HG02840 (cell line): Measurements from ENCODE around the gene TNFRSF13B.
A peak's percentile ranks its signal among the peaks of the same experiment; 100 is the strongest.
"Not testable (repeated sequence)": the region's sequence is repeated elsewhere in the genome, so short reads cannot be mapped to it uniquely, and the experiment has no call there.

Experiments used
- ATAC-seq: cut with Tn5 transposase; IDR thresholded peaks from one replicate; pipeline ENCODE4 v1.9.1; 2021; ENCODE audit warnings: mild to moderate bottlenecking, moderate library complexity, moderate number of reproducible peaks; ENCODE audit not compliant: unreplicated experiment, low FRiP score

The TNFRSF13B gene

DNA sequence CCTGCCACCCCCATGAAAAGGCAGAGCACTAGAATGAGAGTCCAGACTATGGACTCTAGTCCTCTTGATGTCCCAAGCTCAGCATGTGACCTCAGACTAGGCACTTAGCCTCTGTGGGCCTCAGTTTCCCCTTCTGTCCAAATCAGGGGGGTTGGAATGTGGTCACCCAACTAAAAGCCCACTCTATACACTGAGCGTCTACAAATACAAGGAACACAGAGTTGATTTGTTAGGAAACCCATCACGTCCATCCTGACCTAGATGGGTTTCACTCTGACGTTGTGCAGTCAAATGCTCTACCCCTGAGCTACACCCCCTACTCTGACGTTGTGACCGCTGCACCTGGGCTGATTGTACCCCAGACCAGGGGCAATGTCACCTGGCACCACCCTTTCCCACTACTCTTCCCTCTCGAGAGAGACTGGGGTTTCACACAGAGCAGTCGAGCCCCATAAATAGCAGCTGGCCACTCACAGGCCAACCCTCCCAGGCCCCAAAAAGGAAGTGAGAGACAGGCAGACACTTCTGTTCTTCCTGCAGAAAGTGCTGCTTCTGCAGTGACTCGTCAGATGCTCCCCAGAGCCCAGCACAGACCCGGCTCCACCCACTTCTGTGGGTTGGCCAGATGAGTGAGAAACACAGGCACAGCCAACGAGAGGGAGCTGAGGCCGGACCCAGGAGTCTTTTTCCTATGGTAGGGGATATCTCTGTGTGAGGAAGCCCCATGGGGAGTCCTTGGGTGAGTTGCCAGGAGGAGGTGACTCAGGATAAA is 16.1 kb upstream of the TNFRSF13B start:
- peak; percentile 63 for ATAC-seq

DNA sequence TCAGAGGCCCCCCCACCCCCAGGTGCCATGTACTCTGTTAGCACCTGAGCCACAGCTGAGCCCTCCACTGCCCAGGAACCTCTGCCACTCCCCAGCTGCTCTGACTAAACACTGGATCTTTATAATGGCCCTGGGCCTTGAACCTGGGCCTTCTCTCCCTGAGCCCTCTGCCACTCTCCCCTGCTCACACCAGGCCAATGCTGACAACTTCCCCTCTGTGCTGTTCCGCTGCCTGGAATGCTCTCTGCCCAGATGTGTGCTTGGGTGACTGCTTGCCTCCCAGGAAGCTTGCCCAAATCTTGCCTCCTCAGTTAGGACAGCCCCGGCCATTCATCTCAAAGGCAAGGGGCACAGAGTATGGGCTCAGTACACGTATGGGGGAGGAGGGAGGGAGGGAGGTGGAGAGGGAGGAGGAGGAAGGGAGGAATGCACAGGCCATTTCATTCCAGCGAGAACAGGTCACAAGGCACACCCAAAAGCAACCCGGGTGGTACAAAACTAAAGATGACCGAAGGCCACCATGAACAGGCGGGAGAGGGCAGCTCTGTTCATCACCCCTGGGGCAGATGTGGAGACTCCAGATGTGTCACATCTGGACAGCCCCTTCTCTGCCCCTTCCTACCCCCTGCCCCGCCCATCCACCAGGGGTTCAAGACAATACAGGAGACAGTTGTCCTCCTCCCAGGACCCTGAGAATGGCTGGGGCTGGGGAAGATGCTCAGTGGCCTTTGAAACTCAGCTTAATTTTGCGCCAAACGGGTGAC is 15.3 kb upstream of the TNFRSF13B start:
- ATAC-seq = no peak

DNA sequence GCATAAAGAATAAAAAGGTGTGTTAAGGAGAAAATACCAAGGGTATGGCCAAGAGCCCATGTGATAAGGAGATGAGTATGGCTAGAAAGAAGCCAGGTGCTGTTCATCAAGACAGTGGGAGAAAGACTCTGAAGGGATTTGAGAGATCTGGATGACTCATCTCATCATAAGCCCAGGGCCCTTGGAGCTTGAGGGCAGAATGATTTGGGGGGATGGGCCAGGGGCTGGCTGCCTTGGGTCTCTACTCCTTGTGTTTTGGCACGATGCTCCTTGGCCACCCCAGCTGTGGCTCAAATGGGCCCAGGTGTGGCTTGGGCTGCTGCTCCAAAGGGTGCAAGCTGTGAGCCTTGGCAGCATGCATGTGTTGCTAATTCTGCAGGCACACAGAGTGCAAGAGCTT is 14.5 kb upstream of the TNFRSF13B start:
- ATAC-seq = no peak

DNA sequence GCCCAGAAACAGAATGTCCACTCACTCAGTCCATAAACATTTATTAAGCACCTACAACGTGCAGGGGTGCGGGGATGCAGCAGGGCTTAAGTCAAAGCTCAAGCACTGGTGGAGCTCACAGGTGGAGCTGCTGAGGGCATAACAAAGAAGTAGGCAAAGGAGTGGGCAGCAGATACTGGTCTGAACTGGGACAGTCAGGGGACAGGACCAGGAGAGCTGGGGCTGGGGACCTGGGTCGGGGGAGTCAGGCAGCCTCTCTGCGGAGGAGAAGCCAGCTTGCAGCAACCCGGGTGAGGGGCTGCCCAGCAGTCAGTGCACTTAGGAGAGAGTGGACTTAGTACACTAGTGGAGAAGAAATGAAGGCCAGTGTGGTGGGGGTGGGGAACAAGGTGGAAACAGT is 10.0 kb upstream of the TNFRSF13B start:
- ATAC-seq = no peak

DNA sequence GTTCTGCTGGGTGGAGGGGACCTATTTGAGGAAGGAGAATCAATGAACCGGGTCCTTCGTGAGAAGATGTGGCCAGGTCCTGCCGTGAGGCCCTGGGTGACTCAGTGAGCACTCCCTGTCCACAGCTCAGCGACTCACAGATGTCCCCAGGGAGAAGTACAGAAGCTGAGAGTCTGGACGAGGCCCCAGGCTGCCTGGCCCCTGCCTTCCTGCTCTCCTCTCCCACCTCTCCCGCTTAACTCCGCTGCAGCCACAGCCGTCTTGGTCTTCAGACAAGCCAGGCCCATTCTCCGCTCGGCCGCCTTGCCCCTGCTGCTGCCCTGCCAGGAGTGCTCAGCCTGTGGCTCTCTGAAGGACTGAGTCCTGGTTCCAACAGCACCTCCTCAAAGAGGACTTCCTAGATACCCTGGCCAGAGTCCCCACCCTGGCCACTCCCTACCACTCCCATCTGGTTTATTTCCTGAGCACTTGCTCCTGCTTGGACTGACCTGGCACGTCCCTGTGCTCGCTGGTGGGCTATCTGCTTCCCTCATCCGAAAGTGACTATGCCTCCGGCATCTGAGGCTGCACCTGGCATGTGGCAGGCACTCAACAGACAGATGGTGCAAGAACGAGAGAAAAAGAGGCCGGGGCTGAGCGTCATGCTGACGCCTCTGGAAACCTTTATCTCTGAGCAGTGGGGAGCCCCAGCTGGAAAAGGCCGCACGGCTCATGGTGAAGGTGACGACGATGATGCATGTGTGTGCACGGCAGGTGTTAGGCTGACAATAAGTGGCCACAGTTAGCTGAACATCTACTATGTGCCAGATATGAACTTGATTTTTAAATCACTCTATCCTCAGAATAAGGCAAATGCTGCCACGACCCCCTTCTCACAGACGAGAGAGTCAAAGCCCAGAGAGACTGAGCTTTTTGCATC is 9.2 kb upstream of the TNFRSF13B start:
- no peak for ATAC-seq

DNA sequence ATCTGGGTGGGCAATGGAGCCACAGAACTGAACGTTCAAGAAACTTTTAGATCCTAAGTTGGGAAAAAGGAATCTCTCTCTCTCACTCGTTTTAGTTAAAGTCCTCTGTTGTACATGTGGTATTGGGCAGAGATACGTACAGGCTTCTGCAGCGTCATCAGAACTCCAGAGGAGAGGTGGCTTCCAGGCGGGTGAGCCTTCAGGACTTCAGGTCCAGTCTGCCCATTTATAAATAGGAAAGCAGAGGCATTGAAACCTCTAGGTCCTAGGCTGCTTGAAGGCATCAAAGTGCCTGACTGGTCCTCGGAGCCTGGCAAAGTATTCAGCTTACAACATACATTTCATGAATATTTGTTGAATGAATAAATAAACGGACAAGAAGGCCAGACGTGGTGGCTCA is 8.1 kb upstream of the TNFRSF13B start:
- no peak for ATAC-seq

DNA sequence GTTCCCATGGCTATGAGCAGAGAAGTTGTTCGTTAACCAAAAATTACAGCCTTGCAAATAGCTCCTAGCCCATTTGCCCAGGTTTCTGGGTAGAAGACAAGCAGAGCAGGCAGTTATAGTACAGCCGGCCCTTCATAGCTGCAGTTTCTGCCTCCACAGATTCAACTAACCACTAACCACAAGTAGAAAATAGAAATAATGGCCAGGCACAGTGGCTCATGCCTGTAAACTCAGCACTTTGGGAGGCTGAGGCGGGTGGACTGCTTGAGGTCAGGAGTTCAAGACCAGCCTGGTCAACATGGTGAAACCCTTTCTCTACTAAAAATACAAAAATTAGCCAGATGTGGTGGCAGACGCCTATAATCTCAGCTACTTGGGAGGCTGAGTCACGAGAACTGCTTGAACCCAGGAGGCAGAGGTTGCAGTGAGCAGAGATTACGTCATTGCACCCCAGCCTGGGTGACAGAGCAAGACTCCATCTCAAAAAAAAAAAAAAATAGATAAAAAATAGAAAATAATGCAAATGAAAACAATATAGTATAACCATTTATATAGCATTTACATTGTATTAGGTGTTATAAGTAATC is 7.4 kb upstream of the TNFRSF13B start:
- not testable (repeated sequence) for ATAC-seq

DNA sequence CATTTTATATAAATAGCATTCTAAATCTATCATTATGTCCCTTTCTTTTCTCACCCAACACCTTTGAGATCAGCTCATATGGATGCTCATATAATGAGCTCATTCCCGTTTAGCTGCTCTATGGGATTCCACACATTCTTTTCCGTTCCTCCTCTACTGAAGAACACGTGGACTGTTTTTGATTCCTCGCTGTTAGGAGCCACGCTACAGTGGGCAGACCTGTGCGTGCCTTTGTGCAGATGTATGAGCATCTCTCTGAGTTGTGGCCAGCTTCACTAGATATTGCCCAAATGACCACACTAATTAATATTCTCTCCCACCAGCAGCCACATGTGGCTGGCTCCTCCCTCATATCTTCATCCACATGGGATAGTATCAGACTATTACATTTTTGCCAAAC is 6.0 kb upstream of the TNFRSF13B start:
- ATAC-seq = no peak

DNA sequence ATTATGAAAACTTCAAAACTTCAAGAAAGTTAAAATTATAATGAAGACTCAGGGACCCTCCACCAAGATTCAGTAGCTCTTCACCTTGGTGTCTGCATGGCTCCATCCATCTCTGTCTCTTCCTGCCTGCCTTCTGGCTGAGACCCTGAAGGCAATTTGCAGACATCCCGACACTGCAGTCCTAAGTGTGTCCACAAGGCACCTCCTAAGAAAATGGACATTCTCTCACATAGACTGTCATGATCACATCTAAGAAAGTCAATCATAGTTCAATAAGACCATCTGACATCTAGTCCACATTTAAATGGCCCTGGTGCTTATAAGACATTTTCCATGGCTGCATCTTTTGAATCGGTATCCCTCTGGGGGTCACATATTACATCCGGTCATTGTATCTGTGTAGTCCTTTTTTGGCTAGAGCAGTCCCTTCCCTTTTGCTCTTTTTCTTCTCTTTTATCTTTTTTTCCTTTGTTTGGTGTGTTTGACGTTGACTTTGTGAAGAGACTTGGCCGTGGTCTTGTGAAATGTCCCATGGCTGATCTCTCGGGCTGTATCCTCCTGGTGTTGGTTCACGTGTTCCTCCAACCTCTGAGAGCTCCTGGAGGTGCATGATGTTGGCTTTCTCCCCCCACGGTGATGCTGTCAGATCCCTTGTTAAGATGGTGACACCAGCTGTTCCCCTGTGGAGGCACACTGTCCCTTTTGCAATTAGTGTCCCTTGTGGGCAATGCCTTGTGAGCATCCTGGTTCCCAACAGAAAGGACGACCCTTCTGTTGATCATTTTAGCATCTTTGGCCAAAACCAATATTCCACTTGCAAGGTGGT is 5.0 kb upstream of the TNFRSF13B start:
- no peak for ATAC-seq

DNA sequence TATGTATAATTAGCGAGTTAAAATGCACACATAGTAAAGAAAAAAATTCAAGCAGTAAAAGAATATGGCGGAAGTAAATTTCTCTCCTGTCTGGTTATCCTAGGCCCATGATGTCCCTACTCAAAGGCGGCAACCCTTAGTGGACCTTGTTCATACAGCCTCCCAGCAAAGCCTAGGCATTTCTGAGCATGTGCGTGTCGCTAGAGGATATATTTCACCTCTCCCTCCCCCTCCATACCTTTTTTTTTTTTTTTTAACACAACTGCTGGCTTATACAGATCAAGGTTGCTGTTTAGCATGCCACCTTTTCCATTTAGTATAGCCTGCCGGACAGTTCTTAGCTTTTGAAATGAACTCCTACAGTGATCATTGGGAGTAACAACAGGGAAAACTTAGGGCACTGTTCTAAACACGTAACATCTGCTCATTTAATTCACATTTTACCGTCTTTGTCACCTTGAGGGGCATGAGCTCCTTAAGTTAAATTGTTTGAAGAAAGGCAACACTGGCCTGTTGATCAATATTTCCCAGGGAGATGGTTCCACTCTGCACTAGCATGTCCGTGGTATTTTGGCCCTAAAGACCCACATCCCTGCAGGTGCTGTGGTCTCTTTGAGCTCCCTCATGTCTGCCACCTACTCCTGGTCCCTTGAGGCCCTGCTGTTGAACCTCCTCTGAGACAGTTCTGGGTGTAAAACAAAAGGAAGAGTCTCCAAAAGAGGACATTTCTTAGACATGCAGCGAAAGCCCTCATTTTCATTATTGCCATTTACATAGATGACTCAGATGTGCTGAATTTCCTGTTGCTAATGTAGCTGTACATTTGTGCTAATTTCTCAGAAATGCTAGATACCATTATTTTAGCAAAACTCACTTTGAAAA is 4.1 kb upstream of the TNFRSF13B start:
- no peak for ATAC-seq

DNA sequence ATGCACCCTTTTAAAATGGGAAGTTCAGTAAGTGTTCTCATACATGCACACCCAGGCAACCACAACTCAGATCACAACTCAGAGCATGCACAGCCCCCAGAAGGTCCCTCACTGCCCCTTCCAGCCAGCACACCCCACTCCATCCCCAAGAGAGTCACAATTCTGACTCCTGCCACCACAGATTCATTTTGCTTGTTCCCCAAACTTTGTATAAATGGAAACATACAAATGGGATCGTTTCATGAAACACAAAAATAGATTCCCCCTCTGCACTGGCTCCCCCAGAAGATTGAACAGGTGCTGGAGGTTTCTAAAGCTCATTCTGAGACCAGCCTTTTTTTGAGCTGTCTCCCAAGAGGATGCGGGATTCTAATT is 3.3 kb upstream of the TNFRSF13B start:
- ATAC-seq = no peak

DNA sequence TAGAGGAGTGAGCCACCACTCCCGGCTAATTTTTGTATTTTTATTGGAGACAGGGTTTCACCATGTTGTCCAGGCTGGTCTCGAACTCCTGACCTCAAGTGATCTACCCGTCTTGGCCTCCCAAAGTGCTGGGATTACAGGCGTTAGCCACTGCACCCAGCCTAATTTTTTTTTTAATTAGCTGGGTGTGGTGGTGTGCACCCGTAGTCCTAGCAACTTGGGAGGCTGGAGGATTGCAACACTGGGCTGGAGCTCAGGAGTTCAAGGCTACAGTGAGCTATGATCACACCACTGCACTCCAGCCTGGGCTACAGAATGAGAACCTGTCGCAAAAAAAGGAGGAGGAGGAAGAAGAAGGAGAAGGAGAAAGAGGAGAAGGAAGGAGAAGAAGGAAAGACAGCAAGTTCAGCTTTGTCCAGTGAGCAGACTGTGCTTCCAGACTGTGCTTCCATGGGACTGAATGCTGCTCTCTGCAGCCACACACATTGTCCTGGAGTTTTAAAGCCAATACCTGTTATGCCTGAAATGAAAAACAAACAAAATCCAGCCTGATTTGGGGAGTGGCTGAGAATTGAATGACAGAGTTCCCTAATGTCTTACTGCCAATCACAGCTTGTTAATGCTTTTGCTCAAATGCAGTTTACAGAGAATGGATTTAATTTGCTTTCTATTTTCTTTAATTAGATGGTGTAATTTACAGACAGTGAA is 2.8 kb upstream of the TNFRSF13B start:
- ATAC-seq = no peak

DNA sequence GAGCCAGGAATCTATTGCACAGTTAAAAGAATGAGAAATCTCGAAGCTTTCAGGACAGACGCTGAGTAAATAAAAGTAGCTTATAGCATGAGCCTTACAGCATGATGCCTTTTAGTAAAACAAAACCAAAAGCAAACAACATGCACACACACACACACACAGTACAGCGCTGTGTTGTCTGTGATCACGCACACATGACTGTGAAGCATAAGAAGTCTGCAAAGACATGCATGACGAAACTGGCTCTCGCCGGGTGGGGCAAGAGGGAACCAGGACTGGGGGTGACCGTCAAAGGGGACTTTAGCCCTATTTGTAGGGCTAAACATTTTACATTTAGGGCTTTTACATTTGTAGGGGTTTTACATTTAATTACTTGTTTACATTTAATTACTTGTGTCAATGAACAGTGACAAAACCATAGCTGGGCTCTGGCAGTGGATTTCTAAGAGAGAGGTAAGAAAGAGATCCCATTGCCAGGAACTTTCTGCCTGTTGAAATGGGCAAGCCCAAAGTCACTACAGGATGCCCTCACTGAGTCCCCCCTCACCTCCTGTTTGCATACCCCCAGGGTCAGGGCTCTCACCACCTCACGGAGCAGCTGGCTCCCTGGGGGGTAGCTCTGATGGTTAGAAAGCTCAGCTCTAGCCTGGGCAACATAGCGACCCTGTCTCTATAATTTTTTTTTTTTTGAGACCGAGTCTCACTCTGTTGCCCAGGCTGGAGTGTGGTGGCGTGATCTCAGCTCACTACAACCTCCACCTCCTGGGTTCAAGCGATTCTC is 2.0 kb upstream of the TNFRSF13B start:
- no peak for ATAC-seq

DNA sequence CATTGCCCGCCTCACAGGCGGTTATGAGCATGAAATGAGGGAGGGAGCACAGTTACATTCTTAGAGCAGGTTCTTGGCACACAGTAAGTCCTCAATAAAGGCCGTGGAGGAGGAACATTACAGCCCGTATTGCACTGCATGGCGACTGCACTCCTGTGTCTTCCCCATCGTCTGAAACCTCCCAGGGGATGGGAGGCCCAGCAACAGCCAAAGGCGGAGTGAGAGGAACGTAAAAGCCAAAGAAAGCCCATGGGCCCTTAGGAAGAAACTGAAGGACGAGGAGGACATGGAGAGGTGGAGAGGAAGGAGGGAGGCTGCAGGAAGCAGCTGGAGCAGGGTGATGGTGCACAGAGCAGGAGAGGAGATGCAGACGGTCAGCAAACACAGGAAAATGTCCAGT is 1.1 kb upstream of the TNFRSF13B start:
- ATAC-seq = not testable (repeated sequence)

DNA sequence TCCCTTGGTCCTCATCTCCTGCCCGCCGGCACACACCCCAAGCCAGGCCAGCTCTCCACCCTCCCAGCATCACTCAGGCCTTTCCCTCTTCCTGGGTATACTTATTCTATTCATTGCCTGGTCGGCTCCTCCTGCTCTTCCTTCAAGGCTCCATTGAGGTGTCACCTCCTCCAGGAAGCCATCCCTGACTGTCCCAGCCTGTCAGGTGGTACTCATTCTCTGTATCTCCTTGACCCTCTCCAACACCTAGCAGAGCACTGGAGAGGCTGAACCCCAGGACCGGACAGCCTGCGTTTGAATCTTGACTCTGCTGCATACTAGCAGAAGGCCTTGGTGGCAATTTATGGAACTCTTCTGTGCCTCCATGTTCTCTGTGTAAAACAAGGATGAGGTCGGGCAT is 428 bp upstream of the TNFRSF13B start:
- no peak for ATAC-seq

DNA sequence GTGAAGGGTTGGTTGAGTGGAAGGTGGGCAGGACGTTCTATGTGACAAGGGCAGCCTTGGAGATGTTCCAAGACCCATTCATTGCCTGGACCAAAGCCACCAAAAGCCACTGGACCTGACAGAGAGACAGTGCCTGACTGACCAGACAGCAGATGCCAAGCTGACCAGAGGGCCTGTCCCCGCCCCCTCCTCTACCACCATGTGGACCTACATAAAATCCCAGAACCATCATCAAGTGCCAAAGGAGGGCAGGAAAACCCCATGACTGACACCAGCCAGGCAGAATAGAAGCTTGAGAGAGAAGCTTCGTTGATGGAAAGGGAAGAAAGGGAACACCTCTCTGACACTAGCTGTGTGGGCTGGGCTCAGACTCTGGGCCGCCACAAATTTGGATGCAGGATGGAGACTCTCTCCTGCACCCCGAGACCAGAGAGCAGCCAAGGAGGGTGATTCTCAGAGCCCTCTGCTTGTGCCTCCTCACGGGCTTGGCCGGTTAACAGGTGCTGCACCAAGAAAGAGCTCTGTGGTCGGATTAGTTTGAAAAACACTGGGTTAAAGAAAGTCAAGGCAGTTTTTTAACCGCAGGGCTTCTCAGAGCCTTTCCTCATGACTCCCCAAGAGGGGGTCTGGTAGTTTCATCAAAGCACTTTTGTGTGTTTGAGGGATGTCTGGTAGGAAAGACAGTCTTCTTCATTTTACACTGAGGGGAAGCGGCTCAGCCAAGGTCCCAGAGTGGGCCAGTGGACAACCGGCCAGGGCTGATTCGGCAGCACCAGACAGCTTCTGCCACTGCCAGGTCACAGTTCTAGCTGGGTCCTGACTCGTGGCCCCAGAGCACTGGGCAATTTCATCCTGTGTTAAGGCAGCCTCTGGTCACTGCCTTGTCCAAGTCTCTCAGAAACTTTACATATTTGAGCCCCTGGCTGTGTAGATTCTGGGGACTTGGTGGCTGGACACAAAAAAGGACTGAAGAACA is 1.7 kb downstream of the TNFRSF13B start:
- no peak for ATAC-seq
